ENCODE measurements around the gene PRR19. TPM values are rescaled to one million over a fixed set of nuclear protein-coding genes. Genes with fewer than 3 reads are reported as not detected.

The PRR19 gene
- total RNA-seq, 1 experiment from 2014 or later = not detected

GRCh38 chr19:42332059-42332458 lies 30.1 kb downstream of the PRR19 start:
- ChIA-PET CTCF (no interaction called here), POLR2A (ENCODE audit: unreplicated experiment) (no interaction called here)
- H3K9me3 ChIP-seq (ENCODE audit: low read length) = no peaks in the 10 kb centered on the region
- ATAC-seq (no peak), DNase-seq (no peak)
- no peaks in the 10 kb centered on the region for H4K20me1 ChIP-seq (ENCODE audit: low read length)
- H3K4me2 ChIP-seq (ENCODE audit: low read length) = no peak overlapping the region
- intact Hi-C loops (cut with micrococcal nuclease) = no loop called here
- H3K9ac ChIP-seq (ENCODE audit: low read length) = no peak overlapping the region
- H3K9me2 ChIP-seq (replicated peaks; ENCODE audit: low read length) = no peaks in the 10 kb centered on the region
- H3K4me1 ChIP-seq (ENCODE audit: insufficient read depth, low read length) = peaks cover under 1% of the 10 kb centered on the region
- TF ChIP-seq EZH2 (IDR thresholded peaks at IDR 0.05; ENCODE audit: low read length, unreplicated experiment) (no peak), CTCF (conservative IDR thresholded peaks at IDR 0.05; ENCODE audit: low read depth, low read length) (no peak), EZH2phosphoT487 (IDR thresholded peaks at IDR 0.05; ENCODE audit: borderline replicate concordance, low read length) (no peak)
- peaks cover 20% of the 10 kb centered on the region for H3K79me2 ChIP-seq (ENCODE audit: low read length)
- H3K36me3 ChIP-seq (ENCODE audit: low read depth, low read length) = no peaks in the 10 kb centered on the region
- H2AFZ ChIP-seq (ENCODE audit: low read length) = no peak overlapping the region
- no peaks in the 10 kb centered on the region for H3F3A ChIP-seq (ENCODE audit: low read length, unreplicated experiment)
- BruUV-seq (replicated peaks) = no TSS peak
- H3K27me3 ChIP-seq (ENCODE audit: low read length) = no peaks in the 10 kb centered on the region
- H3K27ac ChIP-seq (ENCODE audit: low read length) = no peak overlapping the region
- H3K4me3 ChIP-seq (ENCODE audit: low read length) = no peak overlapping the region

- H3K4me1 ChIP-seq (ENCODE audit: insufficient read depth, low read length) = no peaks in the 10 kb centered on the region
- no peak overlapping the region for H3K4me3 ChIP-seq (ENCODE audit: low read length)
- ChIA-PET POLR2A (ENCODE audit: unreplicated experiment) (no interaction called here), CTCF (no interaction called here)
- H3K27me3 ChIP-seq (ENCODE audit: low read length) = no peaks in the 10 kb centered on the region
- H3K36me3 ChIP-seq (ENCODE audit: low read depth, low read length) = no peaks in the 10 kb centered on the region
- no peak for TF ChIP-seq CTCF (conservative IDR thresholded peaks at IDR 0.05; ENCODE audit: low read depth, low read length)
- no peak for TF ChIP-seq EZH2phosphoT487 (IDR thresholded peaks at IDR 0.05; ENCODE audit: borderline replicate concordance, low read length)
- H3K4me2 ChIP-seq (ENCODE audit: low read length) = no peak overlapping the region
- ATAC-seq (no peak), DNase-seq (no peak)
- no peak overlapping the region for H2AFZ ChIP-seq (ENCODE audit: low read length)
- H3K79me2 ChIP-seq (ENCODE audit: low read length) = peaks cover 12% of the 10 kb centered on the region; the same call in 1 of the 2 replicates
- H3K9me2 ChIP-seq (replicated peaks; ENCODE audit: low read length) = no peaks in the 10 kb centered on the region
- no peaks in the 10 kb centered on the region for H3F3A ChIP-seq (ENCODE audit: low read length, unreplicated experiment)
- H3K9me3 ChIP-seq (ENCODE audit: low read length) = no peaks in the 10 kb centered on the region
- intact Hi-C loops (cut with micrococcal nuclease) = no loop called here
- no peak overlapping the region for H3K9ac ChIP-seq (ENCODE audit: low read length)
- H4K20me1 ChIP-seq (ENCODE audit: low read length) = no peaks in the 10 kb centered on the region
- no peak overlapping the region for H3K27ac ChIP-seq (ENCODE audit: low read length)
- BruUV-seq (replicated peaks) = no TSS peak
These were observed 31.1 kb downstream of the PRR19 start for GRCh38 chr19:42333018-42333417.

- Histone ChIP-seq H3K9me3 (ENCODE audit: low read length) (no peaks in the 10 kb centered on the region), H3K9ac (ENCODE audit: low read length) (no peak overlapping the region), H3K27ac (ENCODE audit: low read length) (no peak overlapping the region), H3F3A (ENCODE audit: low read length, unreplicated experiment) (no peaks in the 10 kb centered on the region), H4K20me1 (ENCODE audit: low read length) (no peaks in the 10 kb centered on the region), H3K4me1 (ENCODE audit: insufficient read depth, low read length) (no peaks in the 10 kb centered on the region), H3K4me2 (ENCODE audit: low read length) (no peak overlapping the region), H3K4me3 (ENCODE audit: low read length) (no peak overlapping the region), H3K79me2 (ENCODE audit: low read length) (0 out of 2 replicates have a peak, but pooled peaks cover under 1% of the 10 kb centered on the region), H3K9me2 (replicated peaks; ENCODE audit: low read length) (no peaks in the 10 kb centered on the region), H2AFZ (ENCODE audit: low read length) (no peak overlapping the region), H3K27me3 (ENCODE audit: low read length) (no peaks in the 10 kb centered on the region), H3K36me3 (ENCODE audit: low read depth, low read length) (no peaks in the 10 kb centered on the region)
- CTCF ChIA-PET = no interaction called here
- POLR2A ChIA-PET (ENCODE audit: unreplicated experiment) = no interaction called here
- TF ChIP-seq EZH2 (IDR thresholded peaks at IDR 0.05; ENCODE audit: low read length, unreplicated experiment) = no peak
- TF ChIP-seq EZH2phosphoT487 (IDR thresholded peaks at IDR 0.05; ENCODE audit: borderline replicate concordance, low read length) = no peak
- no peak for TF ChIP-seq CTCF (conservative IDR thresholded peaks at IDR 0.05; ENCODE audit: low read depth, low read length)
- no peak for ATAC-seq
- DNase-seq = no peak
- BruUV-seq (replicated peaks) = no TSS peak
- intact Hi-C loops (cut with micrococcal nuclease) = no loop called here
These were observed 32.2 kb downstream of the PRR19 start for GRCh38 chr19:42333975-42334696.

Data from PC-3 (cell line).